Measurements from ENCODE around the gene COL27A1.
"Not testable (repeated sequence)": the region's sequence is repeated elsewhere in the genome, so short reads cannot be mapped to it uniquely, and the experiment has no call there.

Gene COL27A1

GRCh38 chr9:114123031-114123977 is 32.0 kb upstream of the COL27A1 start:
- no peak for DNase-seq (ENCODE audit: low read depth, low spot score)

DNA sequence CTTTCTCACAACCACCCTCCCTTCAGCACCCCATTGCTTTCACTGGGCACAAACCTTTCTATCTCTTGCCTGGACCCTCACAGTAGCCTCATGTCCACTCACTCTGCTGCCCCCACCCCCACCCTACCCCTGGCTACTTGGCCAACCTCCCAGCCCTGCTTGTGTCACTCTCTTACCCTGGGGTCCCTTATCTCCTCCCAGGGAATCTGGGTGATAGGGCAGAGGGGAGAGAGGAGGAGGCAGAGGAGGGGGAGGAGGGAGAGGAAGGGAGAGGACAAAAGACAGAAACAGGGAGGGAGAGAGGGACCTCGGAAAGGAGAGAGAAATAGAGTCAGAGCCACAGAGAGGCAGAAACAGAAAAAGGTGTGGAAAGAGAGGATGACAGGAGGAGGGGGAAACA is 31.2 kb upstream of the COL27A1 start:
- DNase-seq (ENCODE audit: low read depth, low spot score) = no peak

GRCh38 chr9:114124666-114125475 is 30.5 kb upstream of the COL27A1 start:
- no peak for DNase-seq (ENCODE audit: low read depth, low spot score)

- DNase-seq (ENCODE audit: low read depth, low spot score) = no peak
Measured at GRCh38 chr9:114125476-114126013, 29.8 kb upstream of the COL27A1 start.

- no peak for DNase-seq (ENCODE audit: low read depth, low spot score)
Measured at GRCh38 chr9:114126247-114127060, 28.9 kb upstream of the COL27A1 start.

DNA sequence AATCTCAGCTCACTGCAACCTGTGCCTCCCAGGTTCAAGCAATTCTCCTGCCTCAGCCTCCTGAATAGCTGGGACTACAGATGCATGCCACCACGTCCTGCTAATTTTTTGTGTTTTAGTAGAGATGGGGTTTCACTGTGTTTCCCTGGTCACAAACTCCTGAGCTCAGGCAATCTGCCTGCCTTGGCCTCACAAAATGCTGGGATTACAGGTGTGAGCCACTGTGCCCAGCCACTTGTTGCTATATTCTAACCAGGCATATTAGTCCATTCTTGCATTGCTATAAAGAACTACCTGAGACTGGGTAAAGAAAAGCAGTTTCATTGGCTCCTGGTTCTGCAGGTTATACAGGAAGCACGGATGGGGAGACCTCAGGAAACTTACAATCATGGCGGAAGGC is 26.6 kb upstream of the COL27A1 start:
- DNase-seq (ENCODE audit: low read depth, low spot score) = not testable (repeated sequence)

DNA sequence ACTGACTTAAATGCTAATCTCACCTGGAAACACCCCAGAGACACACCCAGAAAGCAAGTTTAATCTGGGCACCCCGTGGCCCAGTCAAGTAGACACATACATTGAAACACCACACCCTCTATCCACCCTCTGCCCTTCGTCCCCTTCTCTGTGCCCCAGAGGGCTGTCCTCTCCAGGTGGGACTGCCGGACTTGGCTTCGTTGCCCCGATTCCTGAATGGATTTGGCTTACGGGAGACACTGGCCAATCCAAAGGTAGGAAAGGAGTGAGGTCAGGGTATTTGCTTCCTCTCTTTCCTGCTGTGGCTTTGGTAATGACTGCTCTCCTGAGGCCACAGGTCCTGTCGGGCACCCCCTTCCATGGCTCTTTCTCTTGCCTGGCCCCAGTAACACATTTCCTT is 25.2 kb upstream of the COL27A1 start:
- no peak for DNase-seq (ENCODE audit: low read depth, low spot score)

GRCh38 chr9:114130624-114131277 is 24.6 kb upstream of the COL27A1 start:
- no peak for DNase-seq (ENCODE audit: low read depth, low spot score)

DNA sequence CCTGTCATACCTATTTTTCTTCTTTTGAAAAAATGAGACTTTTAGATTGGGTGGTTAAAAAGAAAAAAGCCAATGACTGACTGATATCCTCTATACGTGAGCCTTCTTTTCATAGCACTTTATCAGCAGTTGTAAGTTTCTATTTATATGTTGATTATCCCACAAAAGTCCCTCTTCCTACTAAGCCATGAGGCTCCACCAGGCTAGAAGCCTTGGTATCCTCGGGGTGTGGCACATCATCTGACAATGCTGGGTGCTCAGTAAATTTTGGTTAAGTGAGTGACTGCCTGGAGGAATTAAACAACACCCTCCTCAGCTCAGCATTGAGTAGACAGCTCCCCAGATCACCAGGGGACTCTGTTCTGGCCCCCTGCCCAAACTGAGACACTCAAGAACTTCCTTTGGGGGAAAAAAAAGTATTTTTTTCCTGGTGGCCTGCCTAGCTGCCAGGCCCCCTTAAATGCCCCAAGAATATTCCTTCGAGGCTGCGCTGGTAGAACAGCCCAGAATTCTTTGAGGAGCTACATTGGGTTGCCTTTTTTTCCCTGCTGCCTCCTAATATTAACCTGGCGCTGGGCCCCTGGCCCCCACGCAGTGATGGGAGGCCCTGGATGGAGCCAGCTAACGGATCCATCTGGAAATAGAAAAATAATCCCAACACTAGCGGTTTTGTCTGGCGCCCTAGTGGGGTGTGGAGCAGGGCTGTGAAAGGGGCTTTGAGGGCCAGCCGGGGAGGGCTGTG is 23.4 kb upstream of the COL27A1 start:
- DNase-seq (ENCODE audit: low read depth, low spot score) = no peak

- DNase-seq (ENCODE audit: low read depth, low spot score) = no peak
Measured at GRCh38 chr9:114132550-114132918, 22.8 kb upstream of the COL27A1 start.

GRCh38 chr9:114134827-114135396 is 20.4 kb upstream of the COL27A1 start:
- no peak for DNase-seq (ENCODE audit: low read depth, low spot score)

DNA sequence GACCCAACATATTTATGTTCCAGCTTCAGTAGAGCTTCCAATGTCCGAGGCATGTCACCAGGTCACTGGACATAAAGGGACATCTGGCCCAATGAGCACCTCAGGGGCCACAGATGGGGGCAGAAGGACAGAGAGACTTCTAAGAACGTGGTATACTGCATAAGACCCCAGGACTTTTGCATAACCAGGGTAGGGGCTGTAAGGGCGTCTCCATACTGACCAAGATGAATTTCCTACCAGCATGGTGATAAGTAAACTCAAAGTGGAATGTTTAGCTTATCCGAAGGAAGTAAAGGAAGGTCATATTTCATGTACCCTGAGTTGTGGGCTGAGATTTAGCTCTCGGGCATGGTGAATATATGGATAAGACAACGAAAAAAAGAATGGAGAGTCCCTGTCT is 17.5 kb upstream of the COL27A1 start:
- no peak for DNase-seq (ENCODE audit: low read depth, low spot score)

DNA sequence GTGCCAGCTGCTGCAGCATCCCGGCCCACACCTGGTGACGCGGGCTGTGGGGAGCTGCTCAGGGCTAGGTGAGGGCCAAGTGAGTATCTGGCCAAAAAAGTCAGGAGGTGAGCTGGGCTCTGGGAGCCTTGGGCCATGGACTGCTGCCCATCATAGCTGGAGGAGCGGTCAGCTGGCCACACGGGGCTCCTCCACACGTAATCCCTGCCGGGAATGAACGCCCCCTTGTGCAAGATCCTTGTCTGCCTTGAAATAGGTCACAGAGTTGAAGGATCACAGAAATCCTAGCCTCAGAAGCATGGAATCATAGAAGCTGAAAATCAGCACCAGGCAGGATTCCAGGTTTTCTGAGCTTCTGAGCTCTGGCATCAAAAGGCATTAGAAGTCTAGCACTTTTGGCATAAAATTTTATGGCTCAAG is 16.8 kb upstream of the COL27A1 start:
- DNase-seq (ENCODE audit: low read depth, low spot score) = no peak

DNA sequence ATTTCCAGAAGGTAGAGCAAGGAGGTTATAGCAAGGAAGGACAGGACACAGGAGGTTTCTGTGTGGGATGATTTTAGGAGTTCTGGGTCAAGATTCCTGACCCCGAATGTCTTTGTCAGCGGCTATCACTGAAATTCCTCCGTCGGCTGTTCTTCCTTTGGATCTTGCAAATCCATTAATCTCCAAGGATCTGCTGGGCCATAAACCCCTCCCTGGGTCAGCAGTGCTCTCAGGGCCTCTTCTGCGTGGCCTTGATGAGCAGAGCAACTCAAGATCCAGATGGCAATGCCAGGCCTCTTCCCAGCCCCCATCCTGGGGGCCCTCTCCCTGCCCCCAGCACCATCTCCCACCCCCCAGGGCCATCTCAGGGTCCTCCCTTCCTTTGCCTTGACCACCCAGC is 16.3 kb upstream of the COL27A1 start:
- DNase-seq (ENCODE audit: low read depth, low spot score) = peak; percentile 54

DNA sequence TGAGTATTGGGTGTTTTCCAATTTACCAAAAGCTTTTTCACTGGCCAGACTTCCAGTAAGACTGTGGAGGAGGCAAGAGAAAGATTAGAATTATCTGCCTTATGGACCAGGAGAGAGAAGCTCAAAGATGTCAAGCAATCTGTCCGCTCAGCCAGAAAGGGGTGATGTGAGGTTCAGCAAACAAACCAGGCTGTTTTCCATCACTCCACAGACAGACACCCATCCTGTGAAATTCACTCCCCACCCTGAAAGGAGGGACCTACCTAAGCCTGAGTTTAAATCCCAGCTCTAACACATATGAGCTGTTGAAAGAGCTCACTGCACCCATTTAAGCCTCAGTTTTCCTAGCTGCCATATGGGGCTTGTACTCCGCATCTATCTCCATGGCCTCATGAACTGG is 14.9 kb upstream of the COL27A1 start:
- no peak for DNase-seq (ENCODE audit: low read depth, low spot score)

GRCh38 chr9:114140850-114141249 is 14.5 kb upstream of the COL27A1 start:
- no peak for DNase-seq (ENCODE audit: low read depth, low spot score)

DNA sequence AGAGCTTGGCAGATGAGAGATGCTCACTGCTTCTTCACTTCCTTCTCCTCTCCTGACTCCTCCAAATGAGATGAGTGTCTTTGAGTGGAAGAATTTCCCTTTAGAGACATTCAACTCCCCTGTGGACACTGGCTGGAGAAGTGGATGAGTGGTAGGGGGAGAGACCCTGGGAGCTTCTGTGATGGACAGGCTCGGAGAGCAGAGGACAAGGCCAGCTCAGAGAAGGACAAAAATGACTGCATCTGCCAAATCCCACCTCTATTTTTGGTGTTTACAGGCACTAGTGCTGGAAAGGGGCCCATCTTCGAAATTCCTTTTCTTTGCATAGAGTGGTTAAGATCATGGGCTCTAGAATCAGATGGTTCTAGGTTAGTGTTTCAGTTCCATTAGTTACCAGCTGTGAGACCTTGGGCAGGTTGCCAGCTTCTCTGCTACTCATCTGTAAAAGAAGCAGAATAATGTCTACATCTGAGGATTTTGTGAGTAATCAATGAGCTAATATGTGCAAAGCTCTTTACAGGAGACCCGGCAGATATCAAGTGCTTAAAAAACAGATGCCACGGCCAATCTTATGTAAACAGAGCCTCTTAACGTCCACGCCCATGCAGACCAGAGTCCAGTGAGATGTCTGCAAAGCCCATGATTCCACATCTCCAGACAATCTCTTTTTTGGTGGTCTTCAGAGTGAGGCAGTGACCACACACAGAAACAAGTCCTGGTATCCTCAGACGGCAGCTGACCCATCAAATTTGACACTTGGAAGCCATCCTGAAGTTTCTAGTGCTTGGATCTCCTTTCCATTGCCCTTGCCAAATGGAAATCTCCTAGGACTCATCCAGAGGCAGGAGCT is 13.6 kb upstream of the COL27A1 start:
- no peak for DNase-seq (ENCODE audit: low read depth, low spot score)

DNA sequence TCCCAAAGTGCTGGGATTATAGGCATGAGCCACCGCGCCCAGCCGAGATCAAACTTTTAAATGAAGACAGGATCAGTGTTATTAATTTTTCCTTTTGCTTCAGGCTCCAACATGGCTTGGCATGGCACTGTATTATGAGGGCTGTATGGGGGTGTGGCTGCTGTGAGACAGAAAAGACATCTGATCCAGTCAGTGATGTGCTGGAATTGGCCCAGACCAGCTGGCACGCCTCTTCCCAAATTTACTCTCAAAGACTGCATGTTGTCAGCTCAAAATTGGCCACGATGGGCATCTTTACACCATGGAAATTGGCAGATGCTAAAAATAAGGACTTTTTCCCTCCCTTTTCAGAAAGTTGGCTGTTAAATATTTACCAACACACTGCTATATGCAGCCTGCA is 12.1 kb upstream of the COL27A1 start:
- no peak for DNase-seq (ENCODE audit: low read depth, low spot score)

GRCh38 chr9:114146735-114147134 is 8.6 kb upstream of the COL27A1 start:
- DNase-seq (ENCODE audit: low read depth, low spot score) = no peak

Data from ELF-1 (cell line).